GM12801 (cell line): ENCODE data around the gene BARHL2.

Source experiments
- TF ChIP-seq, protein P1 (sequence below): IDR thresholded peaks from one replicate; pipeline ENCODE4 v1.5.1; 2011; ENCODE audit warnings: control low read depth; ENCODE audit not compliant: insufficient read length; ENCODE audit errors: extremely low read depth

BARHL2 gene

GRCh38 chr1:90712915-90713730, 4.0 kb downstream of the BARHL2 start:
- TF ChIP-seq, protein P1, sequence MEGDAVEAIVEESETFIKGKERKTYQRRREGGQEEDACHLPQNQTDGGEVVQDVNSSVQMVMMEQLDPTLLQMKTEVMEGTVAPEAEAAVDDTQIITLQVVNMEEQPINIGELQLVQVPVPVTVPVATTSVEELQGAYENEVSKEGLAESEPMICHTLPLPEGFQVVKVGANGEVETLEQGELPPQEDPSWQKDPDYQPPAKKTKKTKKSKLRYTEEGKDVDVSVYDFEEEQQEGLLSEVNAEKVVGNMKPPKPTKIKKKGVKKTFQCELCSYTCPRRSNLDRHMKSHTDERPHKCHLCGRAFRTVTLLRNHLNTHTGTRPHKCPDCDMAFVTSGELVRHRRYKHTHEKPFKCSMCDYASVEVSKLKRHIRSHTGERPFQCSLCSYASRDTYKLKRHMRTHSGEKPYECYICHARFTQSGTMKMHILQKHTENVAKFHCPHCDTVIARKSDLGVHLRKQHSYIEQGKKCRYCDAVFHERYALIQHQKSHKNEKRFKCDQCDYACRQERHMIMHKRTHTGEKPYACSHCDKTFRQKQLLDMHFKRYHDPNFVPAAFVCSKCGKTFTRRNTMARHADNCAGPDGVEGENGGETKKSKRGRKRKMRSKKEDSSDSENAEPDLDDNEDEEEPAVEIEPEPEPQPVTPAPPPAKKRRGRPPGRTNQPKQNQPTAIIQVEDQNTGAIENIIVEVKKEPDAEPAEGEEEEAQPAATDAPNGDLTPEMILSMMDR: no peak

- TF ChIP-seq, protein P1: no peak
Measured at GRCh38 chr1:90712153-90712856, 4.8 kb downstream of the BARHL2 start.

DNA sequence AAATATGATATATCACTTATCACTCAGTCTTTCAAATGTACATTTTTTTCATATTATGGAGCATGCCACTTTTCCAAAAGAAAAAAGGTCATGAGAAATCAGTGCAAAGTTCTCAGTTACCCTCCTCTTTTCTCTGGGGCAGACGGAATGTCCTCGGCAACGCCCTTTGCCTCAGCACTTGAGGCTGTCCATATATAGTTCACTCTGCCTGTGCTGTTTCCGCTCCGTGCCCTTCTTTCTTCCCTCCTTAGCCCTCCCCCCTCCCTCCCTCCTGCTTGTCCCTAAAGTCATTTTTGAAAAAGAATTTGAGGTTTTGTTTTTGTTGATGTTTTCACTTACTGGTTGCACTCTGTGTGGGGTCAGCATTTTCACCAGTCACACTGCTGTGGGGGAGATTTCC, 5.4 kb downstream of the BARHL2 start:
- TF ChIP-seq, protein P1: no peak

DNA sequence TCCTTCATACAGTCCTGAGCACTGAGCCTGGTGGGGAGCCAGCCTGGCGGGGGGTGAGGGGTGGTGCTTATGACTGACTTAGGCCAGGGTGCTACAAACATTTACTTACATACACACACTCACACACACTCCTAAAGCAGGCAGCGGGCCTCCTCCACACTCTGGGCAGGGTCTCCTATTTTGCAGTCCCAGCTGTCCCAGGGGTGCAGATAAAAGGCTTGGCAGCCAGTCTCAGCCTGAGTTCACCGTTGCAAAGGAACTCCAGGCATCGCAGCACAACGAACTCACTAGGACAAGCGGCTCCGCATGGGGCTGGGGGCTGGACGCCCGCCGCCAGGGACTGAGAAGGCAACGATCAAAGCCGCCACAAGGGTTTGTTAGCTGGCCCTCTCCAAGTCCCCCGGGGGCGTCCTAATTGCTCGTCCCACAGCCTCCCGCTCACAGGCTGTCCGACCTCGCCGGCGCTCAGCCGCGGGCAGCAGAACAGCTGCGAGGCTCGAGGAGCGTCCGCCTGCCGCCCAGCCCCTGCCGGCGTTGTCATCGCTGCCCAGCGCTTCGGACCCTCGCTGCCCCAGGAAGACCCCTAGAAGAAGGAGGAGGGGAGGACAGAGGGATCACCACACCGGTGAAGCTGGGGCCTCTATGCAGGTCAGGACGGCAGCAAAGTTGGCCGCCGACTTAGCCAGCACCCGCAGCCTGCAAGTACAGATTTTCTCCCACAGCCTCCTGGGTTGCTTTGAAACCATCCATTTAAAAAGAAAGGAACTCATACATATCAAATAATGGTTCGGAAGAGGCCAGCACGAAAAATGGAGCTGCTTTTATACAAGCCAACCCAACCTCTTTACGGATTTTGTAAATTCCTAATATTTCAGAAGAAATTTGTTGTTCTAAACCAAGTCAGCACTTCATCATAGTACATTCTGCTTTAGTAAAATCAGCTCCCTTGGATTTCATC, 6.2 kb downstream of the BARHL2 start:
- TF ChIP-seq, protein P1: no peak

DNA sequence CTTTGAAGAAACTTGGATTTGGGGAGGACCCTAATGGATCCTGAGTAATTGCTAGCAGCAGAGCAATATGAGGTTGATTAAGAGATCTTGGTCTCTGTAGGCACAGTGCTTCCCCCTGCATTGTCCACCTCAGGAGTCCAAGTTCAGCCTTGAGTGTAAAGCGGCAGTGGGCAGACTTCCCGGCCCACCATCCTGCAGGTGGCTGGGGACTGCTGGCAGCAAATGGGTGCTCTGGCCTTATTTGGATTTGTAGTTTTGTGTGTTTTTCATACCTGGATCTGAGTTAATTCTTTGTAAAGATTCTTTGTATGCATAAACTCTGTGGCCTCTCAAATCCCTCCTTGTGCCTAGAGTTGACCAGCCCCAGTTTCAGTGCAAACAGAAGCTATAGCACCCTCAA, 7.6 kb downstream of the BARHL2 start:
- TF ChIP-seq, protein P1: no peak

- TF ChIP-seq, protein P1: no peak
Measured at GRCh38 chr1:90708826-90709225, 8.3 kb downstream of the BARHL2 start.
